Fibroblast of peridontal ligament (primary cell): ENCODE data around the gene TCEA2.

Experiments
- DNase-seq: peaks from one replicate; pipeline ENCODE4 v3.0.0-alpha.2; 2010; ENCODE audit errors: extremely low read depth

TCEA2 gene

GRCh38 chr20:64062596-64063388 lies at the start of gene TCEA2:
TCEA2 (plus strand) TSS chr20:64063198; CDS start chr20:64063313, 115 bp downstream.
- DNase-seq, result peak; percentile 94

- DNase-seq, result no peak
These were observed 47.4 kb upstream of the TCEA2 start for GRCh38 chr20:64015635-64016034.

GRCh38 chr20:64021124-64021975 lies 41.6 kb upstream of the TCEA2 start:
- DNase-seq, result no peak

GRCh38 chr20:64022671-64023360 lies 40.2 kb upstream of the TCEA2 start:
- no peak for DNase-seq

GRCh38 chr20:64023361-64024140 lies 39.4 kb upstream of the TCEA2 start:
- DNase-seq, result no peak

GRCh38 chr20:64024141-64024990 lies 38.6 kb upstream of the TCEA2 start:
- no peak for DNase-seq

GRCh38 chr20:64025101-64025825 lies 37.7 kb upstream of the TCEA2 start:
- DNase-seq, result no peak

- no peak for DNase-seq
These were observed 37.1 kb upstream of the TCEA2 start for GRCh38 chr20:64025826-64026412.

- no peak for DNase-seq
These were observed 34.9 kb upstream of the TCEA2 start for GRCh38 chr20:64027981-64028685.

GRCh38 chr20:64029293-64030117 lies 33.5 kb upstream of the TCEA2 start:
- no peak for DNase-seq

GRCh38 chr20:64030371-64031134 lies 32.4 kb upstream of the TCEA2 start:
- DNase-seq, result no peak

GRCh38 chr20:64031822-64032314 lies 31.1 kb upstream of the TCEA2 start:
- no peak for DNase-seq

GRCh38 chr20:64032706-64033624 lies 30.0 kb upstream of the TCEA2 start:
- no peak for DNase-seq

- DNase-seq, result no peak
These were observed 29.0 kb upstream of the TCEA2 start for GRCh38 chr20:64033981-64034493.

- DNase-seq, result no peak
These were observed 27.7 kb upstream of the TCEA2 start for GRCh38 chr20:64035066-64035932.
